Caco-2 (cell line): ENCODE measurements around the gene SH3RF2. TPM values are rescaled to one million over a fixed set of nuclear protein-coding genes. Genes with fewer than 3 reads are reported as not detected.
A peak's percentile ranks its signal among the peaks of the same experiment; 100 is the strongest.

Experiments used
- BruUV-seq: library from RNA; stranded (reverse); fragments of 400-500 nt; replicated peaks from 2 replicates; lab custom pipeline; 2021; lab: Mats Ljungman, UMichigan
- CTCF ChIA-PET: fragments of 300-600 bp; sonication (Branson Sonifier 250); formaldehyde crosslinking; loops from one replicate; lab custom pipeline; 2022; ENCODE audit warnings: antibody characterized with exemption; lab: Charles Lee
- POLR2A ChIA-PET: fragments of 300-600 bp; sonication (Branson Sonifier 250); formaldehyde crosslinking; loops from one replicate; lab custom pipeline; 2022; ENCODE audit warnings: antibody characterized with exemption; lab: Charles Lee
- DNase-seq, 2 experiments: peaks; one replicate each; pipeline versions ENCODE4 v3.0.0 to v3.0.0-alpha.2; 2020 to 2022
- H3K27me3 ChIP-seq: replicated peaks from 2 replicates; pipeline ENCODE4 v1.6.0; 2011; ENCODE audit warnings: low read length; ENCODE audit not compliant: control insufficient read depth, insufficient read depth
- H3K36me3 ChIP-seq: 2 replicates; pipeline ENCODE4 v1.5.1; 2011; ENCODE audit warnings: low read length; ENCODE audit not compliant: control insufficient read depth, insufficient read depth
- H3K4me1 ChIP-seq: fragments of 250-450 bp; sonication (Bioruptor Pico); 2 replicates; pipeline ENCODE4 v1.5.1; 2020; ENCODE audit warnings: mild to moderate bottlenecking
- H3K4me3 ChIP-seq: 2 replicates; pipeline ENCODE4 v1.5.1; 2011; ENCODE audit warnings: low read depth, mild to moderate bottlenecking, control low read depth, low read length
- H3K9me3 ChIP-seq: fragments of 250-450 bp; sonication (Bioruptor Pico); 2 replicates; pipeline ENCODE4 v1.5.1; 2020; ENCODE audit warnings: mild to moderate bottlenecking, moderate library complexity
- H3K27ac Mint-ChIP-seq: one replicate; pipeline ENCODE4 v1.8.0; 2022; ENCODE audit warnings: mixed read lengths; ENCODE audit not compliant: unreplicated experiment
- H3K27me3 Mint-ChIP-seq: one replicate; pipeline ENCODE4 v1.8.0; 2022; ENCODE audit warnings: mixed read lengths; ENCODE audit not compliant: insufficient read depth, unreplicated experiment
- H3K36me3 Mint-ChIP-seq: one replicate; pipeline ENCODE4 v1.8.0; 2022; ENCODE audit warnings: mild to moderate bottlenecking, mixed read lengths; ENCODE audit not compliant: insufficient read depth, unreplicated experiment
- H3K4me1 Mint-ChIP-seq: one replicate; pipeline ENCODE4 v1.8.0; 2022; ENCODE audit warnings: low read depth, mixed read lengths; ENCODE audit not compliant: unreplicated experiment
- H3K4me3 Mint-ChIP-seq: one replicate; pipeline ENCODE4 v1.8.0; 2022; ENCODE audit warnings: mild to moderate bottlenecking, moderate library complexity, mixed read lengths; ENCODE audit not compliant: unreplicated experiment
- H3K9me3 Mint-ChIP-seq: one replicate; pipeline ENCODE4 v1.8.0; 2022; ENCODE audit warnings: mixed read lengths; ENCODE audit not compliant: unreplicated experiment
- intact Hi-C: fragments of 100-400 bp; cut with micrococcal nuclease; formaldehyde crosslinking; loops from one replicate; pipeline ENCODE4 v1.10.0; 2022; ENCODE audit not compliant: unreplicated experiment
- total RNA-seq: library from RNA; stranded (reverse); gene quantifications from 2 replicates; pipeline ENCODE4 v1.2.3, GENCODE V29; 2022
- TF ChIP-seq, protein P1 (sequence below), 2 experiments: fragments of 200-600 bp in 1 of 2; IDR thresholded peaks; 1 replicate in 1 of 2; 2 replicates in 1 of 2; pipeline versions ENCODE4 v1.5.1 to v1.8.0; 2011 to 2022; ENCODE audit warnings: antibody characterized with exemption in 1 of 2, control low read depth in 1 of 2, inconsistent platforms in 1 of 2, low read depth in 1 of 2, low read length in 1 of 2, mild to moderate bottlenecking in 1 of 2, moderate library complexity in 1 of 2; ENCODE audit not compliant: insufficient read depth in 1 of 2, severe bottlenecking in 1 of 2, unreplicated experiment in 1 of 2

Gene SH3RF2
- total RNA-seq, 1 experiment from 2014 or later: 49.4 TPM

DNA sequence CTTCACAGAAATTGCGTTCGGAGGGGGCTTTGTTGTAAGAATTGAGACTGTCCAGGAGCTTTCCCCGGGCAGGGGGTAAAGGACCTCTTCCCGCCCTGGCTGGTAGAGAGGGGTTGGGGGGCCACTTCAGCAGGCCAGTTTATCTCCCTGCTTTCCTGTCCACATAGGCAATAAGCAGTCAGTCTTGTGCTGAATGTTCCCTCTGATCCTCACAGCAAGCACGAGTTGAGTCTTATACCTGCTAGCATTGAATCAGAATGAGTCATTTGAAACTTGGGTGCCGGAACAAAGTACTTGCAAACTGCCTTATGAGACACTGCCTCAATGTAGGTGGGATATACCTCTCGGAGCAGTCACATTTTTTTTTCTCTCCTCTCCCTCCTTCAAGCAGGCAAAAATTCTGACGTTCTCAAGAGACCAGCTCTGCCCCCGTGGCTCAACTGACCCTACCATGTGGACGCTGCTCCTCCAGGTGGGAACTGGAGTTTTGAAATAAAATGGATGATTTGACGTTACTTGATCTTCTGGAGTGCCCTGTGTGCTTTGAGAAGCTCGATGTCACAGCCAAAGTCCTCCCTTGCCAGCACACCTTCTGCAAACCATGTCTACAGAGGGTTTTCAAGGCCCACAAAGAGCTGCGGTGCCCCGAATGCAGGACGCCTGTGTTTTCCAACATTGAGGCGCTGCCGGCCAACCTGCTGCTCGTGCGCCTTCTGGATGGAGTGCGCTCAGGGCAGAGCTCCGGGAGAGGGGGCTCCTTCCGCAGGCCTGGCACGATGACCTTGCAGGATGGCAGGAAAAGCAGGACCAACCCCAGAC, 1.3 kb downstream of the SH3RF2 start:
- H3K36me3 ChIP-seq: peaks cover 4% of the 10 kb centered on the region; the same call in 1 of the 2 replicates
- Mint-ChIP-seq H3K4me3 (peak overlapping the region; percentile 82), H3K27ac (peak overlapping the region; percentile 78), H3K4me1 (peaks cover 51% of the 10 kb centered on the region), H3K36me3 (peaks cover 62% of the 10 kb centered on the region), H3K9me3 (peaks cover 4% of the 10 kb centered on the region), H3K27me3 (no peaks in the 10 kb centered on the region)
- ChIA-PET POLR2A (interaction anchor here (1.1 to 3.1 kb wide), 3 partner anchors 12 to 45 kb away, joined by 3 to 11 read pairs (median 4); no protein-coding TSS in a partner anchor), CTCF (interaction anchor here (0.8 to 1.9 kb wide), 6 partner anchors 23 to 53 kb away, joined by 3 to 7 read pairs (median 4); no protein-coding TSS in a partner anchor)
- H3K27me3 ChIP-seq: no peaks in the 10 kb centered on the region
- intact Hi-C loops: loop anchor here (2.0 kb wide), 1 partner anchor 69 kb away; no protein-coding TSS in a partner anchor
- BruUV-seq: no TSS peak
- peak overlapping the region; percentile 61 for H3K4me3 ChIP-seq
- no peaks in the 10 kb centered on the region for H3K9me3 ChIP-seq
- peaks cover 61% of the 10 kb centered on the region for H3K4me1 ChIP-seq
- TF ChIP-seq, protein P1, sequence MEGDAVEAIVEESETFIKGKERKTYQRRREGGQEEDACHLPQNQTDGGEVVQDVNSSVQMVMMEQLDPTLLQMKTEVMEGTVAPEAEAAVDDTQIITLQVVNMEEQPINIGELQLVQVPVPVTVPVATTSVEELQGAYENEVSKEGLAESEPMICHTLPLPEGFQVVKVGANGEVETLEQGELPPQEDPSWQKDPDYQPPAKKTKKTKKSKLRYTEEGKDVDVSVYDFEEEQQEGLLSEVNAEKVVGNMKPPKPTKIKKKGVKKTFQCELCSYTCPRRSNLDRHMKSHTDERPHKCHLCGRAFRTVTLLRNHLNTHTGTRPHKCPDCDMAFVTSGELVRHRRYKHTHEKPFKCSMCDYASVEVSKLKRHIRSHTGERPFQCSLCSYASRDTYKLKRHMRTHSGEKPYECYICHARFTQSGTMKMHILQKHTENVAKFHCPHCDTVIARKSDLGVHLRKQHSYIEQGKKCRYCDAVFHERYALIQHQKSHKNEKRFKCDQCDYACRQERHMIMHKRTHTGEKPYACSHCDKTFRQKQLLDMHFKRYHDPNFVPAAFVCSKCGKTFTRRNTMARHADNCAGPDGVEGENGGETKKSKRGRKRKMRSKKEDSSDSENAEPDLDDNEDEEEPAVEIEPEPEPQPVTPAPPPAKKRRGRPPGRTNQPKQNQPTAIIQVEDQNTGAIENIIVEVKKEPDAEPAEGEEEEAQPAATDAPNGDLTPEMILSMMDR (IDR thresholded peaks at IDR 0.05; ENCODE audit: insufficient read depth in 1 of 2, low read depth in 1 of 2, low read length in 1 of 2, severe bottlenecking in 1 of 2, unreplicated experiment in 1 of 2): peak in 1 of 2 experiments; percentile 14
- DNase-seq: peak; percentile 51 to 53

DNA sequence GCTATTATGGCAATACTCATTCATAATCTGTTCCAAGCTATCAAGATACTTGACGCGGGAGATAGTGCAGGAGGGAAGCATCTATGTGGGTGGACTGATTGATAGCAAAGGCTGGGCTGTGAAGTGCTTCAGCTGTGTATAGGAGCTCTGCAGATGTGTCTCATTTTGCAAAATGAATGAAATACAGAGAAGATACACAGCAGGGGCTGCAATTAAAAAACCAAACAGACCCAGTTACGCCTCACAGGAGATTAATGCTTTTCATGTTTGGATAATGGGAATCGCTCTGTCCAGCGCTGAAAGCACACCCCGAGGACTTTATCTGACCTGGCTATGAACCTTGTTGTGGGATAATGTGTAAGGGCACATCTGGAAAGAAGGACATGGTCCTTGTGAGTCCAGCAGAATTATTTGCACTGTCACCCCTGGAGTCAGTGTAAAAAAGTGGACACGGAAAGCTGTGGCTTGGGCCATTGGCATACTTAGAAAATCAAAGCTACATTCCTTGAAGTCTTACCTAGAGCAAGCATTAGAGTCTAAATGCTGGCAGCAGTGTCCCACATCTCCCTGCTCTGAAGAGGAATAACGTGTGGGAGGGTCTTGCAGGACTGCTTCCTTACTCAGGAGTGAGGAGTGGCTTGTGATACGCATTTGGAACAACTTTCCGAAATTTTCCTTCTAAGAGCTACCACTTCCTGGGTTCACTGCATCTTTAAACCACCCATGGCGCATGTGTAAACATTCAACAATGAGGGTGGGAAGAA, 2.6 kb downstream of the SH3RF2 start:
- BruUV-seq: no TSS peak
- Mint-ChIP-seq H3K36me3 (peaks cover 70% of the 10 kb centered on the region), H3K4me1 (peaks cover 54% of the 10 kb centered on the region), H3K27ac (peak overlapping the region; percentile 71), H3K9me3 (no peaks in the 10 kb centered on the region), H3K4me3 (peak overlapping the region; percentile 82), H3K27me3 (no peaks in the 10 kb centered on the region)
- Histone ChIP-seq H3K27me3 (no peaks in the 10 kb centered on the region), H3K4me3 (peak overlapping the region; percentile 61), H3K9me3 (no peaks in the 10 kb centered on the region), H3K36me3 (peaks cover 5% of the 10 kb centered on the region; the same call in 1 of the 2 replicates), H3K4me1 (peaks cover 65% of the 10 kb centered on the region)
- CTCF ChIA-PET: interaction anchor here (0.8 to 3.2 kb wide), 5 partner anchors 30 to 51 kb away, joined by 4 to 14 read pairs (median 4); no protein-coding TSS in a partner anchor
- intact Hi-C loops: loop anchor here (1.0 kb wide), 3 partner anchors 14 to 94 kb away; no protein-coding TSS in a partner anchor
- no peak for DNase-seq
- TF ChIP-seq, protein P1 (IDR thresholded peaks at IDR 0.05; ENCODE audit: insufficient read depth in 1 of 2, low read depth in 1 of 2, low read length in 1 of 2, severe bottlenecking in 1 of 2, unreplicated experiment in 1 of 2): no peak
- POLR2A ChIA-PET: interaction anchor here (0.6 to 3.1 kb wide), 6 partner anchors 14 to 59 kb away, joined by 3 to 11 read pairs (median 8); no protein-coding TSS in a partner anchor
